Loucy (cell line): ENCODE data around the gene PHF20.
"Not testable (repeated sequence)": the region's sequence is repeated elsewhere in the genome, so short reads cannot be mapped to it uniquely, and the experiment has no call there.

Experiments
- H2AFZ ChIP-seq: fragments of 200-600 bp; sonication (generic); 2 replicates; pipeline ENCODE4 v1.6.0; 2016; ENCODE audit warnings: antibody characterized with exemption, mild to moderate bottlenecking, low read length, moderate library complexity
- H3F3A ChIP-seq: fragments of 200-600 bp; 2 replicates; pipeline ENCODE4 v1.6.0; 2016; ENCODE audit warnings: antibody characterized with exemption, low read depth, mild to moderate bottlenecking
- H3K27me3 ChIP-seq: fragments of 200-600 bp; sonication (generic); 2 replicates; pipeline ENCODE4 v1.6.1; 2014; ENCODE audit warnings: low read length, mild to moderate bottlenecking; ENCODE audit not compliant: insufficient read depth, poor library complexity, severe bottlenecking
- H3K36me3 ChIP-seq: fragments of 200-600 bp; sonication (generic); 2 replicates; pipeline ENCODE4 v1.6.1; 2016; ENCODE audit warnings: low read length; ENCODE audit not compliant: insufficient read depth
- H3K4me1 ChIP-seq: fragments of 200-600 bp; sonication (generic); 2 replicates; pipeline ENCODE4 v1.5.1; 2014; ENCODE audit warnings: low read length, mild to moderate bottlenecking; ENCODE audit not compliant: insufficient read depth, poor library complexity, severe bottlenecking
- H3K4me2 ChIP-seq: fragments of 200-600 bp; sonication (generic); 2 replicates; pipeline ENCODE4 v1.6.0; 2014; ENCODE audit warnings: antibody characterized with exemption, low read length, low read depth, mild to moderate bottlenecking; ENCODE audit not compliant: poor library complexity, severe bottlenecking
- H3K4me3 ChIP-seq: fragments of 200-600 bp; sonication (generic); 2 replicates; pipeline ENCODE4 v1.5.1; 2014; ENCODE audit warnings: low read length, mild to moderate bottlenecking, mixed read lengths; ENCODE audit not compliant: poor library complexity, severe bottlenecking
- H3K79me2 ChIP-seq: fragments of 200-600 bp; sonication (generic); 2 replicates; pipeline ENCODE4 v1.6.1; 2014; ENCODE audit warnings: low read length; ENCODE audit not compliant: insufficient read depth
- H3K9ac ChIP-seq: fragments of 200-600 bp; sonication (generic); 2 replicates; pipeline ENCODE4 v1.6.0; 2014; ENCODE audit warnings: mild to moderate bottlenecking, low read depth, low read length, moderate library complexity; ENCODE audit not compliant: poor library complexity, severe bottlenecking
- H3K9me2 ChIP-seq: fragments of 200-600 bp; sonication (generic); replicated peaks from 2 replicates; pipeline ENCODE4 v1.6.1; 2016; ENCODE audit warnings: low read depth, low read length, mixed read lengths
- H3K9me3 ChIP-seq: fragments of 200-600 bp; sonication (generic); 2 replicates; pipeline ENCODE4 v1.6.1; 2014; ENCODE audit warnings: mild to moderate bottlenecking, antibody characterized with exemption, low read length, low read depth; ENCODE audit not compliant: insufficient read depth
- H4K20me1 ChIP-seq: fragments of 200-600 bp; sonication (generic); 2 replicates; pipeline ENCODE4 v1.6.0; 2014; ENCODE audit warnings: antibody characterized with exemption, low read length, mild to moderate bottlenecking; ENCODE audit not compliant: insufficient read depth, poor library complexity, severe bottlenecking
- CTCF ChIP-seq: fragments of 200-600 bp; sonication (generic); conservative IDR thresholded peaks from 2 replicates; pipeline ENCODE4 v1.5.1; 2014; ENCODE audit warnings: mild to moderate bottlenecking, antibody characterized with exemption, low read length
- EZH2phosphoT487 ChIP-seq: fragments of 200-600 bp; IDR thresholded peaks from 2 replicates; pipeline ENCODE4 v1.6.1; 2018; ENCODE audit warnings: antibody characterized with exemption, mild to moderate bottlenecking, moderate library complexity, borderline replicate concordance

PHF20 gene

GRCh38 chr20:35845561-35845960 is 73.7 kb downstream of the PHF20 start:
- Histone ChIP-seq H3F3A (0 out of 2 replicates have a peak, but pooled peaks cover 6% of the 10 kb centered on the region), H3K4me2 (no peak overlapping the region), H2AFZ (no peak overlapping the region), H3K4me1 (peaks cover 7% of the 10 kb centered on the region), H3K9ac (no peak overlapping the region), H3K36me3 (peaks cover 67% of the 10 kb centered on the region; the same call in 1 of the 2 replicates), H4K20me1 (peaks cover 2% of the 10 kb centered on the region), H3K4me3 (no peak overlapping the region), H3K79me2 (peaks cover 15% of the 10 kb centered on the region; the same call in 1 of the 2 replicates), H3K9me2 (no peaks in the 10 kb centered on the region), H3K9me3 (no peaks in the 10 kb centered on the region), H3K27me3 (no peaks in the 10 kb centered on the region)
- TF ChIP-seq EZH2phosphoT487 (no peak), CTCF (no peak)

- Histone ChIP-seq H3F3A (no peaks in the 10 kb centered on the region), H3K4me3 (no peak overlapping the region), H3K9me2 (no peaks in the 10 kb centered on the region), H3K79me2 (no peaks in the 10 kb centered on the region), H2AFZ (no peak overlapping the region), H3K4me1 (no peaks in the 10 kb centered on the region), H3K36me3 (peaks cover 67% of the 10 kb centered on the region; the same call in 1 of the 2 replicates), H3K4me2 (no peak overlapping the region), H3K9me3 (no peaks in the 10 kb centered on the region), H3K9ac (no peak overlapping the region), H3K27me3 (no peaks in the 10 kb centered on the region), H4K20me1 (no peaks in the 10 kb centered on the region)
- TF ChIP-seq CTCF (no peak), EZH2phosphoT487 (no peak)
Measured at GRCh38 chr20:35849706-35850105, 77.9 kb downstream of the PHF20 start.

GRCh38 chr20:35851659-35852058 is 79.8 kb downstream of the PHF20 start:
- not testable (repeated sequence) for H3K9me2 ChIP-seq, H3K79me2 ChIP-seq, H3F3A ChIP-seq, H3K9ac ChIP-seq, H3K4me1 ChIP-seq, H3K4me3 ChIP-seq, H3K4me2 ChIP-seq, H3K27me3 ChIP-seq, H2AFZ ChIP-seq, H4K20me1 ChIP-seq, H3K9me3 ChIP-seq
- H3K36me3 ChIP-seq = peaks cover 63% of the 10 kb centered on the region; the same call in 1 of the 2 replicates

- Histone ChIP-seq H2AFZ (no peak overlapping the region), H3K9me3 (no peaks in the 10 kb centered on the region), H3K36me3 (peaks cover 43% of the 10 kb centered on the region; the same call in 1 of the 2 replicates), H3K79me2 (no peaks in the 10 kb centered on the region; the same call in 1 of the 2 replicates), H3K4me1 (no peaks in the 10 kb centered on the region), H3F3A (no peaks in the 10 kb centered on the region), H3K27me3 (no peaks in the 10 kb centered on the region), H3K4me3 (no peak overlapping the region), H4K20me1 (no peaks in the 10 kb centered on the region), H3K9ac (no peak overlapping the region), H3K4me2 (no peak overlapping the region), H3K9me2 (no peaks in the 10 kb centered on the region)
- TF ChIP-seq CTCF (no peak), EZH2phosphoT487 (no peak)
Measured at GRCh38 chr20:35854713-35855348, 83.0 kb downstream of the PHF20 start.

GRCh38 chr20:35855641-35856040 is 83.8 kb downstream of the PHF20 start:
- not testable (repeated sequence) for H2AFZ ChIP-seq, H4K20me1 ChIP-seq, H3K79me2 ChIP-seq, H3F3A ChIP-seq, H3K9me2 ChIP-seq, H3K4me2 ChIP-seq, H3K4me3 ChIP-seq, H3K9me3 ChIP-seq, H3K4me1 ChIP-seq, H3K9ac ChIP-seq, H3K27me3 ChIP-seq
- peaks cover 44% of the 10 kb centered on the region; the same call in 1 of the 2 replicates for H3K36me3 ChIP-seq
